Measurements from ENCODE around the gene OR2W1.
A peak's percentile ranks its signal among the peaks of the same experiment; 100 is the strongest.

Gene OR2W1, protein sequence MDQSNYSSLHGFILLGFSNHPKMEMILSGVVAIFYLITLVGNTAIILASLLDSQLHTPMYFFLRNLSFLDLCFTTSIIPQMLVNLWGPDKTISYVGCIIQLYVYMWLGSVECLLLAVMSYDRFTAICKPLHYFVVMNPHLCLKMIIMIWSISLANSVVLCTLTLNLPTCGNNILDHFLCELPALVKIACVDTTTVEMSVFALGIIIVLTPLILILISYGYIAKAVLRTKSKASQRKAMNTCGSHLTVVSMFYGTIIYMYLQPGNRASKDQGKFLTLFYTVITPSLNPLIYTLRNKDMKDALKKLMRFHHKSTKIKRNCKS

DNA sequence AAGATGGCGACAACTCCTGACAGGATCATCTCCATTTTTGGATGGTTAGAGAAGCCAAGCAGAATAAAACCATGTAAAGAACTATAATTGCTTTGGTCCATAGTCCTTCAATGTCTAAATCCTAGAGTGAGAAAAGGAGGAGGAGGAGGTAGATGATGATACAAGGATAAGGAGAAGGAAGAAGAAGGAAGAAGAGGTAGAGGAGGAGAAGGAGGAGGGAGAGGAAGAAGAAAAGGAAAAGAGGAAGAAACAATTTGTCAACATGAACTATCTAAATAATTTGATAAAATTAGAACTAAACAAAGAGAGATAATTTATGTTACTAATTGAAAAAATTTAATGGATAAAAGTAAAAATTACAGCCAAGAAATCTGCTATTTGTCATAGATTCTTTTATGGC, at the start of gene OR2W1:
Gene OR2W1 (minus strand): TSS at position 101 of the 400 bp plus-strand sequence. CDS start 0 bp downstream, at position 101.
- no peak for DNase-seq

DNA sequence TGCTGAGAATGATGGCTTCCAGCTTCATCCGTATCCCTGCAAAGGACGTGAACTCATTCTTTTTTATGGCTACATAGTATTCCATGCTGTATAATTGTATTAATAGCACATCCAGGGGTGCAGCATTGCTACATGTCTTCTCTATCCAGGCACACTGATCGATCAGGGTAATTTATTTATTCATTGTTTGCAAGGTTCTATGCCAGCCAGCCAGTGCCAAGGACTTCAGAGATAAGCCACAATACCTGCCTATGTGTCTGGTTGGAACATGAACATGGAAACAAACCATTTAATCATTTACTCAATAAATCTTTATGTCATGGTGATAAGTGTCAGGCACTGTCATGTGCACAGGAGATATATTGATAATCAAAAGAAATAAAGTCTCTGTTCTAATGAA, 48.0 kb upstream of the OR2W1 start:
- DNase-seq = no peak

DNA sequence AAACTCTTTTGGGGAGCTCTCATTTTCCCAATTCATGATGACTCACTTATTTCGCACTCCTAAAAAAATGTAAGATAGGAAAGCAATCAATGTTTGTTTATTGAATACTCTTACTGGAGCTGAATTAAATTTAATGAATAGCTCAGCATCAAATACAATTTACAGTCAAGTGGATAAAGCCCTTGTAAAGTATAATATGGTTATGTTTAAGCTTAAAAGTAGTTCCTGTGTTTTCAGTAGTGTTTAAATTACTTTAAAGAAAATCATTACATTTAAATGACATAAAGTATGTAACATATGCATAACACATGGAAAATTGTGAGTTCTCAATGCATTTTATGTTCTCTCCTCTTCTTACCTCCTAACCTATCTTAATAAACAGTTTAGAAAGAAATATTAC, 42.2 kb upstream of the OR2W1 start, which contains the start of gene OR2B3:
Gene OR2B3 (minus strand): TSS at position 101 of the 400 bp plus-strand sequence. CDS start 65 bp downstream, at position 36.
- no peak for DNase-seq

DNA sequence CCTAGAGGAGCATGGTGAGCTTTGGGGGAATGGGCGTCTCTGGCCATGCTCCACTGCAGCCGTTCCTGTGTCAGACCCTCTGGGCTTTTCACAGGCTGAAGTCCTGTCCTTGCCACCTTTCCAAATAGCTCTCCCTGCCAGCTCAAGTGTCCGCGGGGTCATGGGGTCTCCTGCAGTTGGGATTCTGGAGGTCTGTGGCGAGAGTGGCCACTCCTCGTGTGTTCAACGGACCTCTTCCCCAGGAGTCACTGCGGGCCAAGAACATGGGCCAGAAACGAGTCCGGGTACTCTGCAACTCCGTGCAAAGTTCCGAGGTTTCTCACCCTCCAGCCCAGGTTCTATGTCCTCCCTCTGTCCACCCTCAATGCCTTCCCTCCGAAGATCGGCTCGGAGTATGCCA, 37.5 kb upstream of the OR2W1 start:
- no peak for DNase-seq

DNA sequence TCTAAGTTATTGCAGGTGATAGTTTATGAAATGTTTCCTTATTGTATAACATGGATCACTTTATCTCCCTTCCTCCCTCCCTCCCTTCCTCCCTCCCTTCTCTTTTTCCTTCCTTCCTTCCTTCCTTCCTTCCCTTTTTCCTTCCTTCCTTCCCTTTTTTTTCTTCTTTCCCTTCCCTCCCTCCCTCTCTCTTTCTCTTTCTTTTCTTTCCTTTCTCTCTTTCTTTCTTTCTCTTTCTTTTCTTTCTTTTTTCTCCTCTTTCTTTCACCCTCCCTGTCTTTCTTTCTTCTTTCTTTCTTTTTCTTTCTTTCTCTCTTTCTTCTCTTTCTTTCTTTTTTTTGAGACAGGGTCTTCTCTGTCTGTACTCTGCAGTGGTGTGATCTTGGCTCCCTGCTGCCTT, 36.3 kb upstream of the OR2W1 start:
- no peak for DNase-seq

DNA sequence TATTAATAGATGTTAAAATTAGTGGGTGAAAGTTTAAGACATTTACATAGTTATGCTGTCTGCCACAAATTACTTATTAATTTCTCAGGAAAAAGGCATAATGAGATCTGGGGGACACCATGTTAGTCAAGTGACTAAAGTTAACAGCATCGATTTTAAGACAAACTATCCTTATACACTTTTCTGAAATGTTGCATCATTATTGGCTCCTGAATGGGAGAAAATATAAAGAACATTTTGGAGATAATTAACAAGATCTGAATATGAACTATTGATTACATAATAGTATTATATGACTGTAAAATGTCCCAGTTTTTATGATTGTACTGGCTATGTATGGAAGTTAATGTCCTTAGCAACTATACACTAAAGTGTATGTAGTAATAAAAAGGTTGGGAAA, 34.2 kb upstream of the OR2W1 start:
- DNase-seq = no peak

DNA sequence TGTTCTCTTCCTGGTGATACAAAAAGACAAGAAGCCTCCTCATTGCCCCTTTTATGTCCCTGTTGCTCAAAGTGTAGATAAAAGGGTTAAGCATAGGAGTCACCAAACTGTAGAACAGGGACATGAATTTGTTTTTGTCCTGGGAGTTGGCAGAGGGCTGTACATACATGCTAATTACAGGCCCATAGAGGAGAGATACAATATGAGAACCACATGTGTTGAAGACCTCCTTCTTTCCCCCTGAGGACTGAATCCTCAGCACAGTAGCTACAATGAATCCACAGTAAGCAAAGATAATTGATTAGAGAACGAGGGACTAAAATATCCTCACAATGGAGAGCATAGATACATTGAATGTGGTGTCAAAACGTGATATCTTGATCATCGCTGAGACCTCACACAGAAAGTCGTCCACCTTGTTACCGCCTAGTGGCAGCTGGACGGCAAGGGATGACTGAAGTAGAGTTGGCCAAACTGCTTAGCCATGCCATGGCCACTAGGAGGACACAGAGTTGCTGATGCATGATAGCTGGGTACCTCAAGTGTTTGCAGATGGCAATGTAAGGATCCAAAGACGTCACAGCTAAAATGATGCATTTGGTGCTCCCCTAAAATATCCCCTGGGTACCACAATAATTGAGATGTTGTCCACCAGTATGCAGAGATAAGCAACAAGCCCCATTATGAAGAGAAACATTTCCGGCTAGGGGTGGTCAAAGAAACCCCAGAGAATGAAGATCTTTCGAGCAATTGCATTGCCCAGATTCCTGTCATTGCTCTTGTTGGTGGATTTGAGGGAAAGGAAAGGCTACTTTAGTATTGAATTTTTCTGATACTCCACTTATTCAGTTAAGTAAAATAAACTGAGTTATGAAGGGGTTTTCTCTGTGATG, 27.1 kb upstream of the OR2W1 start:
- no peak for DNase-seq

DNA sequence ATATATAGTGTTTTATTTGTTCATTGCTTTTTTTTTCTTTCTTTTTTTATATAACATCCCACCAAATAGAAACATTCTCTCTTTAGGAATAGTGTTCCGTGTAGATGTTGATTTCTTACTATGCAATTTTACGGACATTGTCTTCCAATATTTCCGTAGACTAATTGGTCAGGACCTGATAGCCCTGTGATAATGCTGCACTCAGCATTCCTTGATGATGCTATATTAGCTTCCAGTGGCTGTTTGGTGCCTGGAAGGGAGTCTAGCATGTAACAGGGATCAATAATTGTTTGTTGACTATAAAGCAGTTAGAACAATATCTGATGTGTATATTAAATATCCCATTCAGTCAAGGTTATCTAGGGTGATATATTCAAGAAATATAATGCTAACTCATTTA, 6.7 kb upstream of the OR2W1 start:
- DNase-seq = no peak

DNA sequence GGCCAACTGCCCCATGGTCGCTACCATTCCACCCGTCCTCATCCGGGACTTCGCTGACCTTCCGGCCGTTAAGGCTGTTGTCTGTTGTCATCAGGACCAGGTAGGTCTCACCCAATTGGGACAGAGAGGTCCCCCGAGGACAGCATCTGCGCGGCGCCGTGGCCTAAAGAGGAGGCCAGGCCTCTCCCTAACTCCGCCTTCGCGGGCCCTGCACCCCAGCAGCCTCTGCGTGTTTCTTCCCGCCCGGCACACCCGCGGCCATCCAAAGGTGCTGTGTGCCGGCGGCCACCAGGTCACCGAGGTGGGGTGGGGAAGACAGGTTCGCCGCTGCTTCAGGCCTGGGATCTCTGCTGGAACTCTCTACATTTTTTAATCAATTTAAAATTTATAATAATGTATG, 9.0 kb downstream of the OR2W1 start:
- no peak for DNase-seq

DNA sequence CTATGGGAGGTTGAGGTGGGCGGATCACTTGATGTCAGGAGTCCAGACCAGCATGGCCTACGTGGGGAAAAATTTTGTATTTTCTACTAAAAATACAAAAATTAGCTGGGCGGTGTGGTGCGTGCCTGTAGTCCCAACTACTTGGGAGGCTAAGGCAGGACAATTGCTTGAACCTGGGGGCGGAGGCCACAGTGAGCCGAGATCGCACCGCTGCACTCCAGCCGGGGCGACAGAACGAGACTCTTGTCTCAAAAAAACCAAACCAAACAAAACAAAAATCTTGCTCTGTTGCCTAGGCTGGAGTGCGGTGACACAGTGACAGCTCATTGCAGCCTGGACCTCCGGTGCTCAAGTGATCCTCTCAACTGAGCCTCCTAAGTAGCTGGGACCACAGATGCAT, 16.2 kb downstream of the OR2W1 start:
- no peak for DNase-seq

DNA sequence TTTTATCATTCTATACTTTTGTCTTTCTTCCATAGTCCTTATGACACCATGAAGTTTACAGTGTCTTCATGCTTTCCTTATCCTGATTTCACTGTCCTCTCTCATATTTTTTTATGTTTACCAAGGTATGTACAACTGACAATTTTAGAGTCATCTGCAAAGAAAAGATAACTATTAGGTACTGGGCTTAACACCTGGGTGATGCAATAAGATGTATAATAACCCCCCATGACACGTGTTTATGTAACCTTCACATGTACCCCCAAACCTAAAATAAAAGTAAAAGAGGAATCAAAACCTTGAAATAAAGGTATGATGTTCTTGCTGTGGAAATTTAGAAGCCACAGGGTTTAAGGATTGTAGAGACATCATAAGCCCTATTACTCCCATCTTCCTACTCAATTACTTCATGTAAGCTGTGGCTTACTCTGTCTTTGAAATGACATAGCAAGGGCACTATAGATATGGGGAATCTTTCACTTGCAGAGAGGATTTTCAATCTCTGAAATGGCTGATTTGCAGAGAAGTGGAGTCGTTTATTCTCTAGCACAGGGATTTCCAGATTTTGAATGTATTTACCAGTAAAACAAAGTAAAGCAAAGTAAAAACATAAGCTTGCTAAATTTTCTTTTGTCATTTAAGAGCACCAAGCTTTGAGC, 18.9 kb downstream of the OR2W1 start:
- DNase-seq = no peak

DNA sequence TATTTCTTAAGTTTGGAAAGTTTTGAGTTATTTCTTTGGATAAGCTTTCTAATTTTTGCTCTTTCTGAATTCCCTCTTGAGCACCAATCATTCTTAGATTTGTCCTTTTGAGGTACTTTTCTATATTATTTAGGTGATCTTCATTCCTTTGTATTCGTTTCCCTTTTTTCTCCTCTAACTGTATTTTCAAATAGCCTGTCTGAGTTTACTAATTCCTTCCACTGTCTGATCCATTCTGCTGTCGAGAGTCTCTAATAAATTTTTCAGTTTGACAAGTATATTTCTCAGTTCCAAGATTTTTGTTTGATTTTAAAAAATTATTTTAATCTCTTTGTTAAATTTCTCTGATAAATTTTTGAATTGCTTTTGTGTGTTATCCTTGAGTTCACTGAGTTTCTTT, 23.5 kb downstream of the OR2W1 start:
- no peak for DNase-seq

DNA sequence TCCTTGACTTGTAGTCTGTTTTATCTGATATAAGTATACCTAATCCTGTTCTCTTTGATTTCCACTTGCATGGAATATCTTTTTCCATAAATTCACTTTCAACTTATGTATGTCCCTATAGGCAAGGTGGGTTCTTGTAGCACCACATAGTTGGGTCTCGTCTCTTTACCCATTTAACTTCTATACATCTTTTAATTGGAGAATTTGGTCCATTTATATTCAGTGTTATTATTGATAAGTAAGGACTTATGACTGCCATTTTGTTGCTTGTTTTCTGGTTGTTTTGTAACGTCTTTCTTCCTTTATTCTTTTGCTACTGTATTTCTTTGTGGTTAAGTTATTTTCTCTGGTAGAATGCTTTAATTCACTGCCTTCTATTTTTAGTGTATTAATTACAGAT, 25.3 kb downstream of the OR2W1 start:
- no peak for DNase-seq

DNA sequence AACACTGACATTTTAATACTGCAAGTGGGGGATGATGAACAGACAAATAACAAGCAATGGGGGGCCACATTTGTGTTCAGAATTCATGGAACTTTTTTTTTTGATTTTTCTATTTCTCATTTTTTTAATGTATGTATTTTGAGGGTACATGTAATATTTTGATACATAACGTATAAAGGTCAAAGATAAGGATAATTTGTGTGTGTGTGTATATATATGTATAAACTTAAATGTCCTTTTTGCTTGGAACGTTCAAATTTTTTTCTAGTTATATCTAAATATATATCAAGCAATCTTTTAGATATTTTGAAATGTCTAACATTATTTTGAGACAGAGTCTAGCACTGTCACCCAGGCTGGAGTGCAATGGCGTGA, 27.6 kb downstream of the OR2W1 start:
- no peak for DNase-seq

DNA sequence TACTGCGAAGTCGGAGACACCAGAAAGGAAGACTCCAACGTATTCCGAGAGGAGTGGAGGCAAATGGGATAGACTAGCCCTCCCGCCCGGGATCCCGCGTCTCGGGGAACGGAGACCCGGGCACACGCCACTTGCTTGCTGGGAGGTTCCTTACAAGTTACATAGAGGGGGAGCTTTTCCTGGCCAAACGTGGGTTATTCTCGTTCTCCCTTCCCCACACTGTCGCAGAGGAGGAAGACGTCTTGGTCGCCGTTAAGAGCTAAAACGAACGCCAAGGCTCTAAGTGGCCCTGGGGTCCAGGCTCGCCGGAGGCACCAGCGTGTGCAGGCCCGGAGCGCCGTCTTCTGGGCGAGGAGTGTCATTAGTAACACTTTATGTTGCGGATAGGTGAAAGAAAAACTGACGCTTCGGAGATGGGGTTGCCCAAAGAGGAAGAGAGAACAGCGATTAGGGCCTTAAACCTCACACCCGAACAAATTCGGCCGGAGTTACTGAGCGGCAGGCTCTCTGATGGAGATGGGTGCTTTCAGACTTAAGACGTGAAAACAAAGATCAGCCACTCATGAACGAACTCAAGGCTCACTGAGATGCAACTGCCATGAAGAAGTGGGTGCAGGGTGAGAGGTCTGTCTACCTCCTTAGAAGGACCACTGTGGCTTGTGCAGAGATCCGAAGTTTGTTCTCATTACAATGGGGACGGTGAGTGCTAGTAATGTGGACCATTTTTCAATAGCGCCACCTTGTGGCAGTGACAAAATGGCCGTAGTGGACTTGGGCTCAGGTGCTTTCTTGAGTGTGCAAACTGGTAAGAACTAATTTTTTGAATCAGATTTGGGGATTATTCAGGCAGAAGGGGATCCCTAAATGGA, 28.2 kb downstream of the OR2W1 start:
- peak; percentile 24 to 64 for DNase-seq

DNA sequence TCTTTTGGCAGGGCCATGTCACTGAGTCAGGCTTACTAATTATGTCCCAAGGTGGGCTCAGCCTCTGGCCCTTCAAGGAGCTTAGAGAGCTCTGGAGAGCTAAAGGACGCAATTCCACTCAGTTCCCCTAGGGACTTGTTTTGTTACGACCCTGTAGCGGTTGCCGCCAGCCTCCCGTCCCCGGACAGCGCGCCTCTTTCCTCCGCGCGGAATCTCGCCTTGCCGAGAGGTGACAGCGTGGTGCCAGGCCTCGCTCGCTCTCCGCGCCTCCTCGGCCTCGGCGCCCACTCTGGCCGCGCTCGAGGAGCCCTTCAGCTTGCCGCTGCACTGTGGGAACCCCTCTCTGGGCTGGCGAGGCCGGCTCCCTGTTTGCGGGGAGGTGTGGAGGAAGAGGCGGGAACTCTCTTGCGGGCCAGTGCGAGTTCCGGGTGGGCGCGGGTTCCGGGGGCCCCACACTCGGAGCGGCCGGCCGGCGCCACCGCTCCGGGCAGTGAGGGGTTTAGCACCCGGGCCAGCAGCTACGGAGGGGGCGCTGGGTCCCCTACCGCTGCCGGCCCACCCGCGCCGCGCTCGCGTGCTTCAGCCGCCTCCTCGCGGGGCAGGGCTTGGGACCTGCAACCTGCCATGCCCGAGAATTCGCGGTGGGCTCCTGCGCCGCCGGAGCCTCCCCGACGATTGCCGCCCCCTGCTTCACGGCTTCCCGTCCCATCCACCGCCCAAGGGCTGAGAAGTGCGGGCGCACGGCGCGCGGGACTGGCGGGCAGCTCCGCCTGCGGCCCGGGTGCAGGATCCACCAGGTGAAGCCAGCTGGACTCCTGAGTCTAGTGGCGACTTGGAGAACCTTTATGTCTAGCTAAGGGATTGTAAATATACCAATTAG, 30.0 kb downstream of the OR2W1 start:
- no peak for DNase-seq

DNA sequence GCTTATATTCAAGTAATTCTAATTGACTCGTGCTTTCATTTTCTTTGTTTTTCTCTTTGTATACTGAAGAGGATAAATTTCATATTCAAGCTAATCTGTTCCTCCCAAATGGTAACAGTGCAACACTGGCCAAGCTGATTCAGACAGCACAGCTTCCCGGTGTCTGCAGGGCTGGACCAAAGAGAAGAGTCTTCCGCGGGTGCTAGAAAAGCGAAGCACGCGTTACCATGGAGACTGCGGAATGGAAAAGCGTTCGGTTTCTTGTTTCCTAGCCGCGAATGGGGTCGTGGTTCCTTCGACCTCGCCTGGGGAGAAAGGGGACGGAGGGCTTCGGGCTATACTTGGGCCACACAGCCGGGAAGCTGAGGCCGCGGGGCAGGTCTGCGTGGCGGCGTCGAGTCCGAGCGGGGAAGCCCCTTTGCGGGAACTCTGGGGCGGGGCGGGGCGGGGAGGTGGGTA, 33.7 kb downstream of the OR2W1 start:
- peak in 1 of 2 donors; percentile 27 for DNase-seq

DNA sequence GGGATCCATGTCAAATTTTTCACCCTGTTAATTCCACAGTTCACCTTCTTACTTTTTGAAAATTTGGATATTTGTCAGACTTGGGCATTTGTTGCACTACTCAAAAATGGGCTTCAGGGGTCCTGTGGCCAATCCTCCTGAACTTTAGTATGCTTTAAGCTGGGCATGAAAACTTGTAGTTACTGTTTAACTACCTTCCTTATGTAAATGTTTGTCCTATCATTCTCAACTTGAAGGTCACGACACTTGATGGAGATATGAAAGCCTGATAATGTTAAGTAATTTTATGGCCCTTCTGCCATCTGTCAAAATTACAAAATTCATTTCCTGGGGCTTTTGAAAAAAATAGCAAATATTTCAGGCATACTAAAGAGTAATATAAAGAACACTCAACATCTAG, 35.6 kb downstream of the OR2W1 start:
- DNase-seq = no peak

DNA sequence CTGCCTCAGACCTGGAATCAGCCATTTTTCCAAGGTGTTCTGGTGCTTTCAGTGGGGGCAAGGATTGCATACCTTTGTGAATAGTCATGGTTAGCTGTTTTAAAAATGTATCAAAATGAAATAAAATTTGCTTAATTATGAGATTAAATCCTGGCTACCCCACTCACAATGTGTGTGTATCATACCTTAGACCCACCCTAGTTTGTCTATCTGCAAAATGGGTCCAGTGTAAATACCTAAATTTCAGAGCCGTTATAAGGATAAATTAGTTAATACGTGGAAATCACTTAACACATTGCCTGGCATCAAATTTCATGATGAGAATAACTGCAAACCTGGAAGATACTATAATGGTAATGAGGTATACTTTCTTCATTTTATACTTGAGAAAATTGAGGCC, 36.9 kb downstream of the OR2W1 start:
- no peak for DNase-seq

DNA sequence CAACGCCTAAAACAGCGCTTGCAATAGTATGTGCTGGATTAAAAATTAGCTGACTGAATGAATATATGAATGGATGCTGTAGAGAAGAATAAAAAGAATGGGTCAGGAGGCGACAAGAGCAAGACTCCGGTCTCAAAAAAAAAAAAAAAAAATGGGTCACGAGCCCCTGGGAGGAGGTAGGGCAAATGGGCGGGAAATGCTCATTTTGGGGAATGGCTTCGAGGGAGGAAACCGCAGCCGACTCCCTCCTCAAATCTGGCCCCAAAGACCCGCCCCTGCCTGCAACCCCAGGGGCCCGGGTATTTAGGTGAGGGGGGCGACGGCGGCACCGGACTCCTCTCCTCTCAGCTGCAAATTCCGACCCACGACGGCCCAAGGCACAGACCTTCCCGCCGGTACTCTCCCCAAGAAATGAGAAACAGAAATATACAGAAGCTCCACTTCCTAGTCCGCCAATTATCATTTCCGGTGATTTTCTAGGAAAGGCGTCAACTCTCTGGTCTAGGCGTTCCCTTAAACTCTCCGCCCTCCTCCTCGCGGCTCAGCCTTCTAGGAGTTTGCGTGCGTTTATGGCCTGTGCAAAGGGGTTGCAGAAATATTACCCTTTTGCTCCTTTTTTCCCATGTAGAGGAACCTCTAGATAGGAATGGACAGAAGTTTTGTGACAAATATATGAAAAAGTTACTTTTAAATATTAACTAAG, 39.6 kb downstream of the OR2W1 start, which contains the start of gene ZNF311:
Gene ZNF311 (minus strand): TSS at position 133 of the 703 bp plus-strand sequence. CDS start 1,361 bp downstream, outside the sequence.
- peak in 1 of 2 donors; percentile 63 for DNase-seq

Measured in hippocampal formation (tissue), 2 donors.